ENCODE results near the gene SH3RF3.

SH3RF3 gene

DNA sequence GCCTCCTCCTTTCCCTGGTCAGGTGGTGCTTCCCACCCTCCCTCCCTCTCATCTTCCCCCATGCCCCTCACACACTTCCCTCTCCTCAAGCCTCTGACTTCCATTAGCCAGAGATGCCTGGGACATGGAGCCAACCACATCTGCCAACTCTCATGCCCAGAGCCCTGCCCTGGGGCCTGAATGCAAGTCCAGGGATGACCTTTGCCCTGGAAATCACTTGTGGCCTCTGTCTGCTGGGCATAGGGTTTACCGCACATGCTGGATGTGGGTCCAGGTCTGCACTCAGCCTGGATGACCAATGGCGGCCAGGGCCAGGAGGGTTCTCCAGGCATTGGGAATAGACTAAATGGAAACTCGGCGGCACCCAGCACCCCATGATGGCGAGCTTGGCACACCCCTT is 385.9 kb downstream of the SH3RF3 start:
- DNase-seq = no peak

DNA sequence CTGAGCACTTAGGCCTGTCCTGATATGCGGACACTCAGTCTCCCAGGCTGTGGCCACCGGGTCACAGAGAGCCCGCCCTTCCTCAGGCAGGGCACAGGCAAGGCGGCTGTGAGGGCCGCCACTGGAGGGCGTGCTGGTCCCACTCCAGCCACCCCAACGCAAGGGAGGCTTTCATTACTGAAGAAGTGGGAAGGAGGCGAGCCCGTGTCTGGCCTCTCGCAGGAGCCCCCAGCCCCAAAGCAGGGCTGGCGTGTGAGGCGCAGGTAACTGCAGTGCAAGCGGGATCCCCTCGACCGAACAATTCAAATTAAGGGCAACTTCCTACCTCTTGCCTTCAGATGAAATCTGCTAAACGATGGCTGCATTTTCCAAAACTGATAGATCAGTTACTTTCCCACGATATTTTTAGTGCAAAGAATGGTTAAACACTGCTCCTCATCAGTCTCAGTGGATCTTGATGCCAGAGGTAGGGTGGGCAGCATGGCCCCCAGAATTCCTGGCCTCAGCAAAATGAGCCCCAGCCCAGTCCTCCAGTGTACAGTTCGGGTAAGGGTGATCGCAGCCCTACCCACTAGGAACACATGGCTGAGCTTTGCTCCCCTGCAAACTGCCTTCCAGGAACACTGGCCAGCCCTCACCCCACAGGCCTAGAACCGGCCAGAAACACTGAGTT is 387.6 kb downstream of the SH3RF3 start:
- DNase-seq = peak; percentile 19

DNA sequence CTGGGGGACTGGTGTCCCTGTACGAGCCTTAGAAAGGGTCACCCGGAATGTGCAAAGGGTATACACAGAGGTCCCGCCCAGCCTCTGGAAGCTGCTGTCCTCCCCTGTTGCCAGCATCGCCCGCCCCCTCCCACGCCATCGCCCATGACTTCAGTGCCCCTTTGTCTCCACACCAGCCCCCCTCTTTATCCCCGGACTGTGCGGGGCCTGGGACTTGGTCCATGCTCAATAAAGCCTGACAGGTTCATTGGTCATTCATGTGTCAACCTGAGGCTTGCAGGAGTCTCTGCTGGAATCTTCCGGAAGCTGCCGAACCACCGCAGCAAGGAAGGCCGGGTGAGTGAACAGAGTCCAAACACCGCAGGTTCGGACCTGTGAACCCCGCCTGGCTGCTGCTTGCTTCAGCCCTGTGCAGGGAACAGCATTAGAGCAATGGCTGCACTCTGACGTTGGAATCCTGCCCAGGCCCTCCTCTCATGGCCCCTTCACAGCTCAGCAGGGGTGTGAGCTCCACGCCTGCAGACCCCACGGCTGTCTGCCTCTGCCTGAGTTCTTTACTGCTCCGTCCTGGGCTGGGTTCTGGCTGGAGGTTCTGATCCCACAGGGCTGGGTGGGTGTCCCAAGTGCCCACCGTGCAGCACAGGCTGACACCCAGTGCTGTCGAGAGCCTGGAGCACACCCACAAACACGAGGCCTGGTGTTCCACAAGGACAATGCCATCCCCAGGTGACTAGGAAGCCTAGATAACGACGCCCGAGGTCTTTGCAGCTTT is 388.3 kb downstream of the SH3RF3 start:
- DNase-seq = no peak

DNA sequence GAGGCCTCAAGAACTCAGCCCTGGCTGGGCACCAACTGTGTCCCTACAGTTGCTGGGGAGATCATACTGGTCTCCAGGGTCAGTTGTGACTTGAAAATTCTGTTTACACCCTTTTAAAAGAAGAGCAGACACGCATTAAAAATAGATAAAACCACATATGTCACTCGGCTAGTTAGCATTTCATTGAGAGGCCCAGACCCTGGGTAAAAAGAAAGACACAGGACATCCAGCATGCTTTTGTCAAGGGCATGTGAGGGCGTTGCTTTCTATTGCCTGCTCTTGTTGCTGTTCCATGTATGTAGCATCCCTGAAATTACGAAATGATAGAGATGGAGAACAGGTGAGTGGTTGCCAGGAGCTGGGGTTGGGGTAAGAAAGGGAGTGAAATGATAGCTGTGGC is 390.5 kb downstream of the SH3RF3 start:
- no peak for DNase-seq

DNA sequence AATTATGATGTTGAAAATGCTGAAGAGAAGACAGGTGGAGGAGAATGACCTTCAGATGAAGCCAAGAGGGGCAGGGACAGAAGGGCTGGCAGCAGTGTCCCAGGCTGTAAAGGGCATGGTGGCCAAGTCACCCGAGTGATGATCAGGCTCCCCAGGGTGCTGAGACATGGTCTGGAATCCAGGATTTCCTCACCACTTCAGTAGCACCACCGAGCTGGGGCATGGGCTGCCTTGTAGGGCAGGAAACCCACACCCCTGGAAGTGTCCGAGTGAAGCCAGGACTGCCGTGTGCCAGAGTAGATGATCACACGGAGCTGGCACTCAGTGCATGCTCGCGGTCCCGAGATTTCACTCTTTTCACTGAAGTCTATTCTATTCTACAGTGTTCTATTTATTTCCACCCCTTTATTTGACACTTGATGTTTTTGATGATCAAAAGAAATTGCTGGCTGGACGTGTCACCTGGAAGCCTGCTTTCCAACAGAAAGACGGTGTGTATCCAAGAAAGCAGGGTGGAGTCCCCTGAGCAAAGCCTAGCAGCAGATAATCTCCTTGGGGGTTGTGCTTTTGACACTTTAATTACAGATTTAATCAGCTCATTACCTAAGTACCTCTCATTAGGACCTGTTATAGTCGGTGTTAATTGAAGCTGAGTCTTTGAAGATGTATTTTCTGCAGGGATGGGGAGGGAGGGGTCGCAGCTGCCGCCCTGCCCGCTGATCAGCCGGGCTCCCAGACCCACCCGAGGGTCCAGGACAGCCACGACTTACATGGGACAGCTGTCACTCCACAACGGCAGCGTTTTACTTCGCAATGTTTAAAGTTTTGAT is 392.4 kb downstream of the SH3RF3 start:
- no peak for DNase-seq

DNA sequence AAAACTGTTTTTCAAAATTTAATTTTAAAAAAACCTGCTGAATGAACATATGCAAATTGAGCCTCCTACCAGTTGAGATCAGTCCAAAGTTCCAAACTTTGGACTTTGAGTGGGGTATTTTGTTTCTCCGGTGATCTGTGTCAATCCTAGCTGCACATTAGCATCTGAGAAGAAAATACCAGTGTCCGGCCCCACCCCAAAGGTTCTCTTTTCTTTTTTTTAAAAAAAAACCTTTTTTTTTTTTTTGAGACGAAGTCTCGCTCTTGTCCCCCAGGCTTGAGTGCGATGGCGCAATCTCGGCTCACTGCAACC is 393.0 kb downstream of the SH3RF3 start:
- DNase-seq = no peak

DNA sequence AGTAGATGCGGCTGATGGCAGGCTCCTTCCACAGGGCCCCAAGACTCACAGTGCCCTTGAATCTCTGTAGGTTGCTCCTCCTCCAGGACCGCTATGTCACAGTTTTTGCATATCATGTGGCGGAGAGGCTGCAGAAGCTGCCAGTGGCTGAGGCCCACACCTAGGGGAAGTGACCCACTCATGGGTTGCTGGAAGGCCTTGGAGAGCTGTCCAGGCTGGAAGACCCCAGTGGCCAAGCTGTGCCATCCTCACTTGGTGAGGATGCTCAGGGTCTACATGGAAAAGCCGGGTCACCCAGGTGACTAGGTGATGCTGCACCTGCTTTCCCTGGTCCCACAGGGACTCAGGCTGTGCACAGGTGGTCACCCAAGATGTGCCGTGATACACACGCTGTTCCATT is 394.1 kb downstream of the SH3RF3 start:
- no peak for DNase-seq

DNA sequence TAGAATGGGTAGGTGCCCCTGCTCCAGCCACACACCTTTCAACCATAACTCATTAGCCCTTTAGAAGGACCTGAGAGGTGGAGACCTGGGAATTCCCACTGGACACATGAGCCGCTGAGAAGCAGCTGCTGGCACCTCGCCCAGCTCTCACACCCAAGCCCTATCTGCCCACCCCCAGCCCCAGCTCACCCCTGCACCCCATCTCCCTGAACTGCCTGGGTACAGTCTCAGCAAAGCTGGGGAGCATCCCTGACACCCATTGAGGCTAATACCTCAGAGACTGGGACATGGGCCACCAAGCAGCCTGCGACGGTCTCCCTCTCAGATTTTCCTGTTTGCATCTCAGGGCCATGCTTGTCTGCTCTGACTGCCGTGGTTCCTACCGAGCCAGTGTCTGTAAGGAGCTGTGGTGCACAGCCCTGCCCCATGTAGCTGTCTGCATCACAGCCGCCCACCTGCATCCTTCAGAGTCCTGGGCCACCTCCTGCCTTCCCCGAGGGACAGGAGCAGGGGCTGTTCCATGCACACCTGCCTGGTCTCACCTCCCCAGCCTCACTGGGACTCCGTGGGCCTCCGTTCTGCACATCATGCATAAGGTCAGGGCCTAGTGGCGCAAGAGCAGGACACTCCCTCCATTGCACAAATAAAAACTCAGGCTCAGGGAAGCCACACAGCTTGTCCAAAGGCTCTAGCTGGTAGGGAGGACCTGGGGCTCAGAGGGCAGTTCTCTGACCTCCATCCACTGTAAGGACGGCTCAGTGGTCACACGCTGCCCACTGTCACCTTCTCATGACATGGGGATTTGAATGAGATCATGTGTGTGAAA is 394.7 kb downstream of the SH3RF3 start:
- DNase-seq = no peak

DNA sequence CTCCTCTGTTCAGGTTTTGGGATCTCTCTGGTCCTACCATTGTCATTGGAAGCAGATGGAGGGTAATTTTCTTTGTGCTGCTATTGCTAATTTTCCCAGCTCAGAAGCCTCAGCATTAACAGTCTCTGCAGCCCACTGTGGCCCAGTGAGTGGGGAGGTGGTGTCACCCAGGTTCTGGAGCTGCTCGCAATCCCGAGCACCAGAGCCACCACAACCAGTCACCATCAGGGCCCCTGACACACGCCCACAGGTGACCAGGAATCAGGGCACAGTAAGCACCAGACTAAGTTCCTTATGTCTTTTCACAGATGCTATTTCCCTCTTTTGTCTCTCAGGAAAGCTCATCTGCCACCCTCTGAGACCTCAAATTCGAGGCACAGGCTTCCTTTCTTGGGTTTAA is 396.8 kb downstream of the SH3RF3 start:
- DNase-seq = no peak

DNA sequence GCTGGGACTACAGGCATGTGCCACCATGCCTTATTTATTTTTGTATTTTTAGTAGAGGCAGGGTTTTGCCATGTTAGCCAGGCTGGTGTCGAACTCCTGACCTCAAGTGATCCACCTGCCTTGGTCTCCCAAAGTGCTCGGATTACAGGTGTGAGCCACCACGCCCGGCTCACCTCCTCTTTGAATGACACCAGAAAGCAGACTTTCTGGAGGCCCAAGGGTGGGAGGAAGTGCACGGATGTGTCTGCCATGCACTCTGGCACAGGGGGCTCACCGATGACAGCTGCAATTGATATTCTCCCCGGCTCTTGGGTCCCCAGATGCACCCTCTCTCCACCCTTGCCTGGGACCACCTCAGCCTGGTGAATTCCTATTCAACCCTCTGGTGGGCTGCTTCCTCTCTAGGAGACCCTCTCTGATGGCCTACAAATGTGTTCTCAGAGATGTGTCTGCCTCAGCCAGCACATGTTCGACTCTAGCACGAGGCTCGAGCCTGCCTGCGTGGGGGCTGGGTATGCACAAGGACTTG is 397.5 kb downstream of the SH3RF3 start:
- no peak for DNase-seq

DNA sequence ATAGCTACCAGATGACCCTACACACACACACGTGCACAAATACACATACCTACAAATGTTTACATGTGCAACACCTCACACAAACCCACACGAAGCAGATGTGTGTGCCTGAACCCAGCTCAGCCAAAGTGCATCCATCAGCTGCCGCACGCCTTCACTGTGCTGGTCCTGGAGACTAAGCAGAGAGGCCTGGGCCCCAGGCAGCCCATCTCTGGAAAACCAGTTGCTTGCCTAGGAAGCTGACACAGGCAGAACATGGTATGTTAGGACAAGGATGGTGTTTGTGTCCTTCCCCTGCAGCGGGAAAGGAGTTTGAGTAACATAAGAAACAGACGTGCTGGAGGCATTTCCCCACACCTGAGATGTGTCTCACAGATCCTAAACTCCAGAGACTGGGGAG is 398.1 kb downstream of the SH3RF3 start:
- no peak for DNase-seq

DNA sequence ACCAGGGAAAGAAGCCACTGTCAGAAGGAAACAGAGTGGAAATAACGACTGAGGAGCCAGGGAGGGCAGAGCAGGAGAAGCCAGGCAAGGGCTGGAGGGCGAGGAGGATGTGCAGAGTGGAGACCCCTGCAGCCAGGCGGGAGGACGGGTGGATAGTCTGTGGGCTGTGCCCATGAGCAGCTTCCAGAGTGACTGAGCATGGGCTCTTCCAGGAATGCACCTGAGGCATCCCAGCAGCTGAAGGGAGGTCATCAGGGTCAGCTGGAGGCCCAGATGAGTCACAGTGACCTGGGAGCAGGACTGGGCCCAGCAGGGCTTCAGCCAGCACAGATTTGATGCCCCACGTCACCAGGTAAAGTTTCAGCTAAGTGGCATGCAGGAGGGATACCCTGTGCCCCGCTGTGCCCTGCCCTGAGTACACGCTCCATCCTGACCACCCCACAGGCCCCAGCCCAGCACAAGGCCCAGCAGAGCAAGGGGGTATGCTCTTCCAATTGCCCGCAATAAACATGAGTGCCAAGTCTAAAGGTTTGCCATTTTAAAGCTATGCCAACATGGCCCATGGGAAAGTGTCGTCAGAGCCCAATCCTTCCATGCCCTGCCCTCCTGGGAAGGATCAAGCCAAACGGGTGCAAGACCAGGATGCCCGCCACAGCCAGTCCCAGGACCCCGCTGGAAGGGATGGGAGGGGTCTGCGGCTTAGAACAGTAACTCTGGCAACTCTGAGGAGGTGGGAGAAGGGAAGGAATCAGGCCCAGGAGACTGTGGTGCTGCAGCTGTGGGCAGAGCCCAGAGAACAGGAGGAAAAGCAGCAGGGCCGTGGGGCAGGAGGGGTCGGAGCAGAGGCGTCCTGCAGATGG is 399.1 kb downstream of the SH3RF3 start:
- DNase-seq = no peak

DNA sequence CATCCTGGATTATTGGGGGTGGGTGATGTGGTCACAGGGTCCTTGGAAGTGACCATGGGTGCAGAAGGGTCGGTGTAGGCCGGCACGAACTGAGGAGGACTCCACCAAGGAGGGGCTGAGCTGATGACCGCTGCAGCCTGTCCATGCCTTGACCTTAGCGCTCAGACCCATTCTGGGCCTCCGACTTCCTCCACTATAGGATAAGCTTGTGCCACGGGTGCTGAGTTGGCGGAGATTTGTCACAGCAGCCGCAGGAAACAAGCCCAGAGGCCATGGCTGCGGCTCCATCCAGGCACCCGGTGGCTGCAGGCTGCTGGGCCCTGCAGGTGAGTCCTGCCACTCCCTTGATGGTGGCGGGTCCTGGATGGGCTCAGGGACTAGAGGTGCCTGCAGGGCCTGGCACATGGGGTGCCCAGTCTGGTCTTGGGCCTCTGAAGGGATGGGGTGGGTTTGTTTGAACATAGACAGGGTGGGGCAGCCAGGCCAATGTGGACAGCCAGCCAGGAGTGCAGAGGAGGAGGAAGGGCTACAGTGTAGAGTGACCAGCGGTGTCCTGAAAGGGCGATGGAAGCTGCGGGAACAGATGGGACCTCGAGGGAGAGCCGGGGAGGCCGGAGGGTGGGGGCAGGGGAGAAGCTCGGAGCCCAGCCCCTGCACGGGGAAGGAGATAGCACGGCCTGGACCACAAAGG is 400.0 kb downstream of the SH3RF3 start:
- no peak for DNase-seq

DNA sequence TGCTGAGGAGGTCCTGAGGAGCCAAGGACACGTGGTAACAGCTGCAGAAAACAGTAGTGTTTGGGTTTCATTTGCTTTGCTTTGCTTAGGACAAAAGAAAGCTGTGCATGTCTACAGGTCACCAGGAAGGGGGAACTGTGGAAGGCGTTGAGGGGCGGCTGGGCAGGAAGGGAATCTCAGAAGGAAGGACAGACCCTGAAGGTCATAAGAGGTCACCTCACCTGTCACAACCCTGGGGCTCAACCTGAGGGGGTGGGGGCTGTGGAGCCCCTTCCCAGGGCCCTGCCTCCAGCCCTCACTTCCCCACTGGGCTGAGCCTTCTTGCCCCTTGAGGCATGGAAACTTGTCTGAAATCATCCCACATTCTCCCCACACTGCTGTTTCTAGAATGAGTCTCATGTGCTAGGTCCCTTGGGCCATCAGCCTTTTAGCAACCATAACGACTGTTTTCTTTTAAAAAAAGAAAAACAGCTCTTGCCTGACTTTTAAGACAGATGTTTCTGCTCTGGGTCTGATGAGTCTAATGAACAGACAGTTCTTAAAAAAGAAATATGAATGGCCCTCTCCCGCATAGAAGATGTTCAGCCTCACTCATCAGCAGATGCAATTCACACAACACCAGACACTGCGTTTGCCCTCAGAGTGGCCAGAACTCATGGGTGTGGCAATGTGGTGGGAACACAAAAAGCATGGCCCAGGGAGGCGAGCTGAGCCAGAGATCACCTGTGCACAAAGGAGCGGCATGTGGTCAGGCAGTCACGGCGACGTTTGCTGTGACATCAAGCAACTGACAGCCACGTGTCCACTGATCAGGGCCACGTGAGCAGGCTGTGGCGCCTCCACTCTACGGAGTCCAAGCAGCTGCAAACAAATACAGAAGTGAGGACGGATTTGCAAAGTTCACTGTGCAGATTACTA is 400.8 kb downstream of the SH3RF3 start:
- no peak for DNase-seq

DNA sequence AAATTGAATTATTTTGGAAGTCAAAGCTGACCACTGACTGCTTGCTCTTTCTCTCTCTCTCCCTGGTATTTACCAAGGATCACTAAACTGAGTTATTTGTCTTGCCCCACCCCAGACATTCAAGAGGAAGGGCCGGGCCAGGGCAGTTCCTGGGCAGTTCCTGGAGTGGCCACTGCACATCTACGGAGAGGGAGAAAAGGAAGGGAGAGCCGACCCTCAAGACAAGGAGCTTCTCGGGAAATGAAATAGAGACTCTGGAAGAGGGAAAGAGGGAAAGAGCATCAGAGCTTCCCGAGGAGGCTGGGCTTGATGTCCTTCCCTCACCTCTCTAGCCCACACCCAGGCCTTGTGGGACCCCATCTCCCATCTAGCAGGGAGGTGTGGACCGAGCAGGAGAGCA is 401.7 kb downstream of the SH3RF3 start:
- no peak for DNase-seq

DNA sequence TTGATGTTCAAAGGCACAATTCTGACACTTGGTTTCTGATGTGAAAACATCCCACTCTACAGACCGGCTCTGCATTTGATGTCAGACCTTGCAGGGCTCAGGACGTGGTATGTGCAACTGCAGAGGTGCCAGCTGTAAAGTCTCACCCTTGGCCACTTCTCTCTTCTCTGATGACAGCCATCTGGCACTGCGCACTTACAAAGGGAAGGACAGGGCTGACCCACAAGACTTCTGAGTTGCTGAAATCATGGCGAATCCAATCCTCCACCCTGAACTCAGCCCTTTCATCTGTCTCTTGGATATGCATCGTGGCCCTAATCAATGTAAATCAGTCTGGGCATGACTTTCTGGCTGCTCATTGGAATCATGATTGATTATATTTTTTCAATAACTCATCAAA is 402.2 kb downstream of the SH3RF3 start:
- no peak for DNase-seq

DNA sequence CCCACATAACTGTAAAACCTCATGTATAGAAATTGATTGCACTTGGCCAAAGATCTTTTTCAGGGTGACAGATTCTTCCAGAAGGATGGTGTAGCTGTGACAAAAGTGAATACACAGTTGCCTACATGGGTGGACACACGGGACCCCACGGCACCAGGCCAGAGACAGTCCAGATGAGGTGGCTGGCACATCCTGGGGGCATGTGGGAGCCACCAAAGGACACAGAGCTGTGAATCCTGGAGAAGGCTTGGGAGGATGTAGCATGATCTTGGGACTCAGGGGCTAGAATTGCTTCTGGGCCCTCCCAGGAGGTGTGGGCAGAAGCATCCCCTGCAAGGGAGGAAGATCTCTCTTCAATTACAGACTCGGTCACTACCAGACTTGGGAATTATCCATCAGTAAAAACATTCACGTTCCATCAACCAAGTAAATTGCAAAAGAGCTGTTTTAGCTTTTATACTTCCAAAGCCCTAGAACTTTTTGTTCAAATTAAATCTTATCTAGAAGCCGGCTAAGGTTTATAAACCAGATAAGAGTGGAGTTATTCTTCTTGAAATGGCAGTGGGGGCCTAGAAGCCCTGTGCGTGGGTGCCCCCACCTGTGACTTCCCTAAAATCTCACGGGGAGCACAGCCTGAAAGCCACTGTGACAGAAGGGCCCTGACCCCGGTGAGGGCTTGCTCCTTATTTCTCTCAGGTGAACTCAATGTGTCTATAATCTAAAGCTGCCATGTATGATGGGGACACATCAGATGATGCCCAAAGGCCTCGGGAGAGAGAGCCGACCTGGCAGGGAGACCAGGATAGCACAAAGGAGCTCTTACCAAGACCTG is 403.1 kb downstream of the SH3RF3 start:
- DNase-seq = no peak

DNA sequence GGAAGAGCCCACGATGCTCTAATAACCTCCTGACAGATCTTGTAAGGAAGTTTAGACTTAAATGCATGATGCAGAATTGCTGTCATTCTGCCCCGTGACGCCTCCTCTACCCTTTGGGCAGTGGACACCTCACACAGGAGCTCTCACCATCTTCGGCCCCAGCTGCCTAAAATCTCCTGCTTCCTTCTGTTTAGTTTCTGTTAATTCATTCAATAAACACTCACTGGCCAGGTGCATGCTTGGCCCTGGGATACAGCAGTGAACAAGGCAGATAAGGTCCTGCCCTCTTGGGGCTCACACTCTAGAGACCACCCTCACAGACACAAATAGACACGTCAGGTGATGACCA is 403.7 kb downstream of the SH3RF3 start:
- no peak for DNase-seq

DNA sequence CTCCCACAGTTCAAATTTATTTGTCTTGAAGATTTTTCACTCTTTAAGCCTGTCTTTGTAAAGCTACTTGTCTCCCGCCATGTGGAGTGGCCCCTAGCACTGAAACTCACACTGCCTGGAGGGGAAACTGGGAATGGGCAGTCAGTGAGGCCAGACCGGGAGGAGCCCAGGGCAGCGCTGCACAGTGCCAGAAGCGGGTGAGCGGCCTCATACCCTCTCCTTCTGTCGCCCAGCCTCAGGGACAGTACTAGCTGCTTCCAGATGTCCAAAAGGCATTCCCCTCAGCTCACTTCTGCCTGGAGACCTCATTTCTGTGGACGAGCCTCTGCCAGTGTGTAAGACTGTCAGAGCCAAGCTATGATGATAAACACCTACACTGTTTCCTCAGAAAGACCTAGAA is 404.8 kb downstream of the SH3RF3 start:
- no peak for DNase-seq
